ENCODE data around the gene TMEM184A.

The TMEM184A gene

GRCh38 chr7:1567049-1567771, 11.2 kb upstream of the TMEM184A start:
- no peak for DNase-seq

- DNase-seq: no peak
Measured at GRCh38 chr7:1566687-1567048, 10.7 kb upstream of the TMEM184A start.

DNA sequence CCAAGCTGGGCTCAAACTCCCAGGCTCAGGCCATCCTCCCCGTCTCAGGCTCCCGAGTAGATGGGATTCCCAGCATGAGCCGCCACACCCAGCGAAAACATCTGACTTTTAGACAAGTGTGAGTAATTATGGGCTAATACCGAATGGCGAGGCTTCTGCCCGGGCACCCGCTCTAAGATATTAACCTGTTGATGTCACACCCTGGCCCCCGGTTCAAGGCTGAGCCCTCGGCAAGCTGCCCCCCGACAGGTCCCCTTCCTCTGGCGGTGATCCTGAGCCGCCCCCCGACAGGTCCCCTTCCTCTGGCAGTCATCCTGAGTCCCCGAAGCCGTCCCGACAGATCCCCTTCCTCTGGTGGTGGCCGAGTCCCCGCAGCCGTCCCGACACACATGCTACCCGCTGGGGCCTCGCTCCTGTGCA, 8.6 kb upstream of the TMEM184A start:
- DNase-seq: no peak

DNA sequence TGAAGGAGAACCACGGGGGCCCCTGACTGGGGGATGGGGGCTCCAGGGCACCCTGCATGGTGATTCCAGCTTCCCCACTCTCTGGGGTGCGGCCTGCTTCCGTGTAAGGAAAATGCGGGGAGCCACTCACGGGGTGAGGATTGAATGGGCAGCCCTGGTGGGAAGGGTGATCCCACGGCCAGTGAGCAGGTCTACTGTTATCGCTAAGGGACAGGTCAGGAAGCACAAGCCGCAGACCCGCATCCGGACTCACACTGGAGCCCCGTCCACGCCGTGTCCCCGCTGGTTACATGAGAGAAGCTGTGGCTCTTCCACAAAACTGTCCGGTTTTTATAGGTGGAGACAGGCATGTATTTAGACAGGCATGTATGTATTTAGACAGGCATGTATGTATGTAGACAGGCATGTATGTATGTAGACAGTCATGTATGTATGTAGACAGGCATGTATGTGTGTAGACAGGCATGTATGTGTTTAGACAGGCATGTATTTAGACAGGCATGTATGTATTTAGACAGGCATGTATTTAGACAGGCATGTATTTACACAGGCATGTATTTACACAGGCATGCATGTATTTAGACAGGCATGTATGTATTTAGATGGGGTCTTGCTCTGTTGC, 8.1 kb upstream of the TMEM184A start:
- DNase-seq: no peak

DNA sequence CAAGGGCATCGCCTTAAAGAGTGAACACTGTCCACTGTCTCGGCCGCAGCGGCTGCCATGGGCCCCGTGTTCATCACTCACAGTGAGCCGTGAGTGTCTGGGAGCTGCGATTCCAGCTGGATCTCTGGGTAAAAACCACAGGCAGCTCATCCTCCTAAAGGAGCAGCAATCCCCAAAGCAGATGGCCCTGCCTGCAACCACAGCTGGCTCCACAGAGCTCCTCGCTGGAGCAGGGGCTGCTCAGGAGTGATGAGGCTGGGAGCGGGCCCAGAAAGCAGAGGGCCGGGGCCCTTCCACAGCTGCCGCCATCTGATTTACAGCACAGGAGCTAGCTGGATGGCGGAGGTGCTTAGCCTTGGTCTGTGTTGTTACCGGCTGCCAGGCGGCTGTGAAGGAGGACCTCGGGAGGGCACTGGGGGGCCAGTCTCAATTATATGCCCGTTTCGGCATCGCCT, 6.6 kb upstream of the TMEM184A start:
- DNase-seq: no peak

- DNase-seq: no peak
Measured at GRCh38 chr7:1562116-1562515, 6.1 kb upstream of the TMEM184A start.

DNA sequence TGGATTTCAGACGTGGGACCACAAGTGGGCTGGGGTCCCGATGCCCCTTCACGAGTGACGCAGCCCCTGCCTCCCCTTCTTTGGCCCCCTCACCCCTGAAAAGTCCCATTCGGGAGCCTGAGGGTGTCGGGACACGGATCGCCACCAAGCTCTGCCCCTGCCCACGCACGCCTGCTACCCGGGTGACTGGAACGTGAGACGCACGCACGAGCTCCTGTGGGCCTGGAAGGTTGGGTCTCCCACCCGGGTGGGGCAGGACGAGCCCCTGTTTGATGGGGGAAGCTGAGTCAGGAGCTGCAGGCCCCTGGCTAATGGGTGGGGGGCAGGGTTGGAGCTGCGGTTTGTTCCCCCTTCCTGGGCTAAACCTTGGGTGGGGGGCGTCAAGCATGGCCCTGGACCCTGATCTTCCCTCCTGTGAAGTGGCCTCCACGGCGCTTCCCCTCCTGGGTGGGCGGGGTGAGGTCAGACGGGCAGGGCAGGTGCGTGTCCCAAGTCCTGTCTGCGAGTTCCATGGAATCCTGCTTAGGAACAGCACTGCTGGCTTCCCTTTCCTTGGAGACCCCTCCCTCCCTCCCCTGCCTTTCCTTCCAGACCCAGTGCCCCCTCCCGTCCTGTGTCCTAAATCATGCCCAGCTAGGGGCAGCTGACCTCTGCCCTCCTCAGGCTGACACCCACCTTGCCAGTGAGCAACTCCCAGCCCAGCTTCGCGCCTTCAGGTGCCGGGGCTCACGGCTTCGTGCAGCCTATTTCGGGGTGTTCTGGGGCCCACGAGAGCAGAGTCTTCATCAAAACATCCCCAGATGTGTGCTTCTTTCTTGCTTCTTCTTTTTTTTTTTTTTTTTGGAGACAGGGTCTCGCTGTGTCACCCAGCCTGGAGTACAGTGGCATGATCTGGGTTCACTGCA, 5.3 kb upstream of the TMEM184A start:
- DNase-seq: no peak

GRCh38 chr7:1560620-1561031, 4.6 kb upstream of the TMEM184A start:
- no peak for DNase-seq

DNA sequence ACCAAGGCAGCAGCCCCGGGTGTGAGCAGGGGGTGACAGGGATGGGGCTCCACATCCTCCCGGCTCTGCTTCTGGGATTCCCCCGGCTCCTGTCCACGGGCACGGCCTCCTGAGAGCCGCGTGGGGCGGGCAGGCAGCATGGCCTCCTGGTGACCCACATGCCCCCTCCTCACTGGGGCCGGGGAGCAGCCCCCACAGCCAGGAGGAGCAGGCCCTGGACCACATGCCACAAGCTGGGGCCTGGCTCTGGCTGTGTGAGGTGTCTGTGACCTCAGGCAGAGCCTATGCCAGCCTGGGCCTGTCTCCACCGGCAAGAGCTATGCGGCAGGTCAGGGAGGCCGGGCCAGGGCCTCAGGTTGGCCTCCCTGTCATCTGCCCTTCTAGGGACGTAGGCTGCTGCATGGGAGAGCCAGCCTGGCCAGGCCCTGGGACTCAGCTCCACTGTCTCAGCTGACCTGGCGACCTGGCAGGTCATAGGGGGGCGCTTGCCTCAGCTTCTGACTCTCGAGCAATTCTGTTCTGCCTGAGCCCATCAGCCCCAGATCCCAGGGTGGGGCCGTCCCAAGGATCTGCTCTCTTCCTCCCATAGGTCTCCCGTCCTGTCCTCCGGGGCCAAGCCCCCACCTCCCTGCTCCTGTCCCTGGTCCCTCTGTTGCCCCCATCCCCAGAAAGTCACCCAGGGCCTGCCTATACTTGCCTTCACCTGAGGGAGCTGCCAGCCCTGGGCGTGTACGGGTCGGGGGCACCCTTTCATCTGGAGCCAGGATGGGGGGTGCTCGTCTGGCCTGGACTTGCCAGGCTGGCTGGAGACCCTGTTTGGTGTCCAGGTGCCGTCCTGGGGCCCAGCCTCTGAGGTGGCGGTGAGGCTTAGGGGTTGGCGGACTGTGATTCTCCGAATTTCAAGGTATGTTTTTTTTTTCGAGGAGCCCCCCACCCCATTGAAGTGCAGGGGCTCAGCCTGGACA, 3.9 kb upstream of the TMEM184A start:
- no peak for DNase-seq

DNA sequence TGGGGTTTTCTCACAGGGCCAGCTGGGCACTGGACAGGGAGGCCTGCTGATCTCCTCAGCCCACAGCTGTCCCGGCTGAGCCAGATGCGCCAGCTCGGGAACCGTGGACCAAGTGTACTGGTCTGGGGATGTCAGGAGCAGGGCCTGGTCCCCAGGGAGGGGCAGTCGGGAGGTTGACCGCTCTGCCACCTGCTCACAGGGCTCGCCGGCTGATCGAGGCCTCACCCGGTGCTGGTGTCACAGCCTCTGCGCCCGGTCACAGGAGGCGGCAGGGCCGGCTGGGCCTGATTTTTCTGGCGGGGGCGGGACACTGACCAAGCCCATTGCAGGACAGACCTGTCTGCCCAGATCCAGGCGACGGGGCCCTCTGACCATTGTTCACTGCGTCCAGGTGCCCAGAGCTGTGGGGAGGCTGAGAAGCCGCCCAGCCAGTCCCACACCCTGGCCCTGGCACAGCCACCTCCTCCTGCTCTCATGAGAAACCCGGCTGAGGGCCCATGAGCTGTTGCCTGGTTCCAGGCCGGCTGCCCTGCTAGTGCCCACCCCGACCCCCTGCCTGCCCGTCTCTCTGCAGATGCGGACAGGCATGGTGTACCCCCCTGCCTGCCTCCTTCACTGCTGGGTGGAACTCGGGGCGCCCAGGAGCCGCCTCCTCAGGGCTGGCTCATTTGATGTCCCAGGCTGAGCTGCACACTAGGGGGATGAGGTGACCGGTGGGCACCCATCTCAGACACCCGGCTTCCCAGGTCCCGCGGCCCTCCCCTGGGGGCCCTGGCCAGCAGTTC, 3.0 kb upstream of the TMEM184A start:
- no peak for DNase-seq

DNA sequence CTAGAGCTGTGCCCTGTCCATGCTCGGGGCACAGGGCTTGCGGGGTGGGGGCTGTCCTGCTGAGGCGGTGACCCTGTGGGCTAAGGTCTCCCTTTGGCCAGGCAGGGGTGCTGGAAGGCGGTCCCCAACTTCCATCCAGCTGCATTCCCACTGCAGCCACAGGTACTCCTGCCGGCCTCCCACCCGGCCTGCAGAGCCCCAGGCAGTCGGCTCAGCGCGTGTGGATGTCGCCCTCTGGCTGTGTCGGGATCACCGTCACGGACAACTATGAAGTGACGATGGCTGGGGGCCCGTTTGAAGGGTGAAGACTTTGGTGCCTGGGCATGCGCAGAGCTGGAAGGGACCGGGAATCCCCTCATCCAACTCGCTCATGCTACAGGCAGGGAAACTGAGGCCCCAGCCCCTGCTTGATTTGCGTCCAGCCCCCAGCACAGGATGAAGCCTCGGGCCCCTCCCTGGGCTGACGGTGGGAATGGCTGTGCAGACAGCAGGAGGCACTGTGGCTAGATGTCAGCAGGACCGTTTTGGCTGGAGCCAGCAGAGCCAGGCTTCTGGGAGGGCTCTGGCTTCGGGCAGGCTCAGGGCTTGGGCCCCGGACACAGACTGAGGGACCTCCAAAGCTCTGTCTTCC, 2.3 kb upstream of the TMEM184A start:
- no peak for DNase-seq

DNA sequence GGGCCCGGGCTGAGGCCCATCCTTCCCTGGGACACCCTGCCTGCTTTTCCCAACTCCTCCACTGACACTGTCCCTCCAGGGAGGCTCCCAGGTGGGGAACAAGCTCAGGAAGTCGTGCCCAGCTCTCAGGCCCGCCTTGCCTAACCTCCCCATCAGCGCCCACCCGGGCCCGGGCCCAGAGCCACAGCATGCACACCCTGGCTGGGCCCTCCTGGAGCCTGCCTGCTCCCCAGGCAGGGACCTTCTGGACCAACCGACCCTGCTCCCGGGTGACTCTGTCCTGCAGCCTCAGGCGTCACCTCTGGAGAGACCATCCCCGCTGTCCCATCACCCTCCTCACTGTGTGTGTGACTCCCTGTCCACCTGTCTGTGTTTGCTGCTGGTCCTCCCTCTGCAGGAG, 1.8 kb upstream of the TMEM184A start:
- no peak for DNase-seq

- no peak for DNase-seq
Measured at GRCh38 chr7:1557006-1557405, 1.0 kb upstream of the TMEM184A start.

- no peak for DNase-seq
Measured at GRCh38 chr7:1555046-1555812, 776 bp downstream of the TMEM184A start.

- no peak for DNase-seq
Measured at GRCh38 chr7:1554333-1555045, 1.5 kb downstream of the TMEM184A start.

DNA sequence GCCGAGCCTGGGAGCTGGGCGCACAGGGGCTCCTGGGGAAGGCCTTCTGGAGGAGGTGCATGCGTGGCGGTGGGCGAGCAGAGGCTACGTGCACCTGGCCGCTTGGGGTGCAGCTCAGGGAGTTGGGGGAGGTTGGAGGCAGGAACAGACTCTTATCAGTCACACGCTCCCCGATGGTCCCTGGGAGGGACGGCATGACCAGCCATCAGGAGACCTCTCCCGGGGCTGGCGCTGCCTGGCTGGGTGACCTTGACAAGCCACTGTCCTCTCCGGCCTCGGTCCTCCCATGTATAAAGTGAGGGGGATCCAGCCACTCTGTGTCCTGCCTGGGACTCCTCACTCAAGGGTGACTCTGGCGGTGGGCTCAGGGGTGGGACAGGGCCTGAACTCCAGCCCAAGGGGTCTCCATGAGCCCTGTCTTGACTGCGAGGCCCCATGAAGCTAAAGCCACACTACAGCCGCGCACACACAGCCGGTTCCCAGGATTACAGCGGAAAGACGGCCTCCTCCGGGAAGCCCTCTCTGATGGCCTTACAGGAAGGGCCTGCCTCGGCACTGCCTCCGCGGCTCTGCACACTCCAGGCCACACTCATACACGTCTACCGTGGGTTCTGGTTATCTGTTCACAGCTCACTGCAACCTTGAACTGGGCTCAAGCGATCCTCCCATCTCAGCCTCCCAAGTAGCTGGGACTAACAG, 2.3 kb downstream of the TMEM184A start:
- no peak for DNase-seq

DNA sequence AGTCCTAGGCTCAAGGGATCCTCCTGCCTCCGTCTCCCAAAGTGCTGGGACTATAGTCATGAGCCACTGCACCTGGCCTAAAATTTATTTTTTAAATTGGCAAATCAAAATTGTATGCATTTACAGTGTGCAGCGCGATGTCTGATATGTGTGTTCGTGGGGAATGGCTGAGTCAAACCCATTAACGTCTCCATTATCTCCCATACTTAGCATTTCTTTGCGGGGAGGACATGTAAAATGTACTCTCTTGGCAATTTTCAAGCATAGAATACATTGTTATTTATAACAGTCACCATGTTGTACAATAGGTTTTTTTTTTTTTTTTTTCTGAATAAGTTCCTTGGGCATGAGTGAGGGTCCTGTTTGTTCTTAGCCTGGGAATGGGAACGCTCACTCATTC, 3.8 kb downstream of the TMEM184A start:
- no peak for DNase-seq

DNA sequence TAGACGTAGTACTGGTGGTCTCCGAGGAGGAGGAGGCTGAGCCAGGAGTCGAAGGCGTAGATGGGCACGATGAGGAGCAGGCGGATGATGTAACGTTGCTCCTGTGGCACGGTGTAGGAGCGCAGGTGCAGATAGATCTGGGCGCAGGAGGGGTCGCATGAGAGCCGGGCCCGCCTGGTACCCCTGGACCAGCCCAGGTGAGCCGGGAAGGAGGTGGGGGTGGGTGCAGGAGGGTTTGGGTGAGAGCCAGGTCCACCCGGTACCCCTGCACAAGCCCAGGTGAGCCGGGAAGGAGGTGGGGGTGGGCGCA, 5.2 kb downstream of the TMEM184A start:
- DNase-seq: no peak

Measured in activated CD4-positive, alpha-beta T cell treated with anti-CD3 and anti-CD28 coated beads for 1 hour (primary cell).